HCT116 (cell line): ENCODE data around the gene DVL2. TPM values are rescaled to one million over a fixed set of nuclear protein-coding genes. Genes with fewer than 3 reads are reported as not detected.

Source experiments
- ATAC-seq: fragments of 200-7000 bp; cut with Tn5 transposase; 2 replicates; pipeline ENCODE4 v1.9.1; 2020; ENCODE audit warnings: mild to moderate bottlenecking, moderate library complexity
- BruUV-seq: library from RNA; stranded (reverse); fragments of 400-500 nt; replicated peaks from 2 replicates; lab custom pipeline; 2021; lab: Mats Ljungman, UMichigan
- CTCF ChIA-PET: fragments of 300-600 bp; sonication (Branson Sonifier 250); formaldehyde crosslinking; loops from one replicate; lab custom pipeline; 2021; ENCODE audit warnings: antibody characterized with exemption; lab: Charles Lee
- POLR2A ChIA-PET: fragments of 300-600, 350-600 bp; sonication (Branson Sonifier 250); formaldehyde crosslinking; loops from one replicate; lab custom pipeline; 2021; ENCODE audit warnings: antibody characterized with exemption; lab: Charles Lee
- RAD21 ChIA-PET, 2 experiments: fragments of 300-600 bp; sonication (Branson Sonifier 250); formaldehyde crosslinking; loops; one replicate each; lab custom pipeline; 2023; ENCODE audit warnings: low total read pairs in 2 of 2; ENCODE audit not compliant: uncharacterized antibody in 2 of 2, unreplicated experiment in 2 of 2, low non-redundant PET in 1 of 2; lab: Charles Lee
- DNase-seq: peaks from one replicate; pipeline ENCODE4 v3.0.0-alpha.2; 2010; ENCODE audit warnings: low read depth, low spot score
- H2AFZ ChIP-seq: fragments of 200-600 bp; shearing (Covaris generic), sonication (generic); 2 replicates; pipeline ENCODE4 v1.6.1; 2017; ENCODE audit warnings: low read depth, mixed run types, mixed read lengths, antibody characterized with exemption, low read length; ENCODE audit not compliant: poor library complexity, severe bottlenecking
- H3K27ac ChIP-seq: 2 replicates; pipeline ENCODE4 v1.5.1; 2012; ENCODE audit warnings: low read depth, low read length
- H3K27me3 ChIP-seq: fragments of 200-600 bp; sonication (generic); 2 replicates; pipeline ENCODE4 v1.6.1; 2016; ENCODE audit warnings: mixed run types, low read length, mixed read lengths; ENCODE audit not compliant: insufficient read depth
- H3K36me3 ChIP-seq, 2 experiments: fragments of 200-500 bp in 1 of 2; fragments of 200-600 bp in 1 of 2; sonication (Bioruptor generic) in 1 of 2; sonication (generic) in 1 of 2; 2 replicates each; pipeline versions ENCODE4 v1.5.1 to v1.6.1; 2014 to 2016; ENCODE audit warnings: low read length in 2 of 2, inconsistent platforms in 1 of 2, mixed read lengths in 1 of 2, mixed run types in 1 of 2; ENCODE audit not compliant: insufficient read depth in 2 of 2, control insufficient read depth in 1 of 2
- H3K4me1 ChIP-seq, 2 experiments: fragments of 200-600 bp in 1 of 2; sonication (generic) in 1 of 2; 2 replicates each; pipeline versions ENCODE4 v1.5.1 to v1.6.1; 2012 to 2017; ENCODE audit warnings: low read length in 2 of 2, inconsistent platforms in 1 of 2, mild to moderate bottlenecking in 1 of 2, mixed read lengths in 1 of 2, mixed run types in 1 of 2, moderate library complexity in 1 of 2; ENCODE audit not compliant: insufficient read depth in 2 of 2, control insufficient read depth in 1 of 2
- H3K4me2 ChIP-seq: fragments of 200-600 bp; sonication (generic); 2 replicates; pipeline ENCODE4 v1.6.1; 2017; ENCODE audit warnings: mixed run types, low read length, mixed read lengths
- H3K4me3 ChIP-seq, 2 experiments: fragments of 200-600 bp in 1 of 2; sonication (generic) in 1 of 2; replicated peaks in 1 of 2; 2 replicates each; pipeline ENCODE4 v1.5.1; 2011 to 2016; ENCODE audit warnings: low read length in 2 of 2, control low read depth in 1 of 2, low read depth in 1 of 2, mild to moderate bottlenecking in 1 of 2, mixed read lengths in 1 of 2, mixed run types in 1 of 2
- H3K79me2 ChIP-seq: fragments of 200-600 bp; sonication (generic); 2 replicates; pipeline ENCODE4 v1.6.1; 2017; ENCODE audit warnings: mild to moderate bottlenecking, mixed run types, low read length, moderate library complexity, mixed read lengths; ENCODE audit not compliant: insufficient read depth
- H3K9ac ChIP-seq: fragments of 200-600 bp; sonication (generic); 2 replicates; pipeline ENCODE4 v1.6.1; 2016; ENCODE audit warnings: low read length, mixed read lengths
- H3K9me2 ChIP-seq: fragments of 200-600 bp; sonication (generic), shearing (Covaris generic); 2 replicates; pipeline ENCODE4 v1.6.1; 2017; ENCODE audit warnings: mixed run types, mild to moderate bottlenecking, moderate library complexity; ENCODE audit not compliant: insufficient read depth
- H3K9me3 ChIP-seq, 2 experiments: fragments of 200-500 bp in 1 of 2; fragments of 200-600 bp in 1 of 2; sonication (Bioruptor generic) in 1 of 2; sonication (generic) in 1 of 2; 2 replicates each; pipeline ENCODE4 v1.6.1; 2014 to 2017; ENCODE audit warnings: low read length in 2 of 2, mixed read lengths in 2 of 2, inconsistent platforms in 1 of 2, low read depth in 1 of 2, mild to moderate bottlenecking in 1 of 2, mixed run types in 1 of 2, moderate library complexity in 1 of 2; ENCODE audit not compliant: control insufficient read depth in 1 of 2, insufficient read depth in 1 of 2
- H4K20me1 ChIP-seq: fragments of 200-600 bp; sonication (generic), shearing (Covaris generic); 2 replicates; pipeline ENCODE4 v1.6.1; 2017; ENCODE audit warnings: mixed run types, mild to moderate bottlenecking, moderate library complexity; ENCODE audit not compliant: insufficient read depth
- ATF3 ChIP-seq: IDR thresholded peaks from 2 replicates; pipeline ENCODE4 v1.6.1; 2012
- CBX3 ChIP-seq: IDR thresholded peaks from 2 replicates; pipeline ENCODE4 v1.6.1; 2012; ENCODE audit warnings: low read depth
- CEBPB ChIP-seq: IDR thresholded peaks from 2 replicates; pipeline ENCODE4 v1.6.1; 2012; ENCODE audit warnings: low read depth
- EGR1 ChIP-seq: IDR thresholded peaks from 2 replicates; pipeline ENCODE4 v1.6.1; 2012; ENCODE audit warnings: low read depth
- EZH2phosphoT487 ChIP-seq: fragments of 200-600 bp; IDR thresholded peaks from 2 replicates; pipeline ENCODE4 v1.6.1; 2018; ENCODE audit warnings: antibody characterized with exemption, borderline replicate concordance
- FOSL1 ChIP-seq: IDR thresholded peaks from 2 replicates; pipeline ENCODE4 v1.6.1; 2012; ENCODE audit warnings: low read depth
- MAX ChIP-seq: IDR thresholded peaks from 2 replicates; pipeline ENCODE4 v1.6.1; 2012
- POLR2AphosphoS5 ChIP-seq: IDR thresholded peaks from 2 replicates; pipeline ENCODE4 v1.6.1; 2011; ENCODE audit warnings: mild to moderate bottlenecking, low read depth, low read length, moderate library complexity
- YY1 ChIP-seq: IDR thresholded peaks from 2 replicates; pipeline ENCODE4 v1.6.1; 2011; ENCODE audit warnings: low read length, low read depth, moderate library complexity, mild to moderate bottlenecking; ENCODE audit not compliant: insufficient replicate concordance; ENCODE audit errors: extremely low read depth
- ZBTB33 ChIP-seq: IDR thresholded peaks from 2 replicates; pipeline ENCODE4 v1.6.1; 2011; ENCODE audit warnings: mild to moderate bottlenecking, low read length, moderate library complexity; ENCODE audit not compliant: insufficient replicate concordance; ENCODE audit errors: extremely low read depth
- ZFX ChIP-seq: fragments of 450-650 bp; IDR thresholded peaks from 2 replicates; pipeline ENCODE4 v1.6.1; 2017
- intact Hi-C: fragments of 100-400 bp; cut with micrococcal nuclease; formaldehyde crosslinking; loops from 2 replicates; pipeline ENCODE4 v1.10.0; 2022
- total RNA-seq: library from RNA; stranded (reverse); gene quantifications from one replicate; pipeline ENCODE4 v1.2.1, GENCODE V29; 2021; ENCODE audit not compliant: unreplicated experiment

Gene DVL2
- total RNA-seq, 1 experiment from 2014 or later: 69.7 TPM

- Histone ChIP-seq H3K9me2 (no peaks in the 10 kb centered on the region), H3K9ac (no peak overlapping the region), H3K4me3 (no peak overlapping the region), H3K27ac (no peak overlapping the region), H3K79me2 (no peaks in the 10 kb centered on the region), H3K27me3 (no peaks in the 10 kb centered on the region), H3K4me2 (no peak overlapping the region), H4K20me1 (no peaks in the 10 kb centered on the region), H2AFZ (no peak overlapping the region), H3K36me3 (no peaks in the 10 kb centered on the region), H3K4me1 (peaks cover 3 to 12% of the 10 kb centered on the region in 2 experiments; a peak in 3 of 4 replicates), H3K9me3 (no peaks in the 10 kb centered on the region)
- intact Hi-C loops: no loop called here
- ChIA-PET CTCF (no interaction called here), POLR2A (no interaction called here), RAD21 (no interaction called here)
- ATAC-seq (no peak), DNase-seq (no peak)
- no peak for TF ChIP-seq EZH2phosphoT487
- TF ChIP-seq ZFX: no peak
- no peak for TF ChIP-seq FOSL1
- no peak for TF ChIP-seq ATF3
- no peak for TF ChIP-seq CEBPB
- no peak for TF ChIP-seq MAX
- TF ChIP-seq YY1: no peak
- no peak for TF ChIP-seq EGR1
- no peak for TF ChIP-seq POLR2AphosphoS5
- no peak for TF ChIP-seq CBX3
- TF ChIP-seq ZBTB33: no peak
- no TSS peak for BruUV-seq
Measured at GRCh38 chr17:7208027-7208571, 26.2 kb downstream of the DVL2 start.
